ENCODE data around the gene TOB1.

DNA sequence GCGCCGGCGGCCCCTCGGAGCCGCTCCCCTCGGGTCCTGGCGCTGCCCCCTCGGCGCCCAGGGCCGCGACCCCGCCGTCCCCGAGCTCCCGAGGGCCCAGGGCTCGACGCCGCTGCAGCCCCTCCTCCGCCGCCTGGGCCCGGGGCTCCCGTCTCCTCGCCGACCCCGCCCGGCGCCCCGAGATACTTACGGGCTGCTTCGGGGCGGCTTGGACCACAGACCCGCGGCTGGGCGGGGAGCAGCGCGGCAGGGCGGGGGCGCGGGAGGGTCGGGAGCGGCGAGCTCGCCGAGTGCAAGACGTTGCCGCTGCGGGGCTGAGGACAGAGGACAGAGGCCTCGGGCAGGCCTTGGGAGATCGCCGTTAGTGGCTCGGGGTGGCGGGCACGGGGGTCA lies 290 bp downstream of the TOB1 start:
- TF ChIP-seq YY1 (IDR thresholded peaks at IDR 0.05; ENCODE audit: insufficient read depth, insufficient read length) = no peak
- no peak for TF ChIP-seq SUZ12 (IDR thresholded peaks at IDR 0.05; ENCODE audit: extremely low read depth, insufficient read depth, insufficient read length)

Data from NT2/D1 (cell line).